SU-DHL-6 (cell line): ENCODE results near the gene UBAC2.

Source experiments
- H2AFZ ChIP-seq: fragments of 200-600 bp; sonication (generic); 2 replicates; pipeline ENCODE4 v1.6.1; 2014; ENCODE audit warnings: low read depth, mild to moderate bottlenecking, moderate library complexity, mixed read lengths, antibody characterized with exemption, low read length; ENCODE audit not compliant: severe bottlenecking
- H3F3A ChIP-seq: fragments of 200-600 bp; shearing (Covaris generic); 2 replicates; pipeline ENCODE4 v1.6.0; 2016; ENCODE audit warnings: antibody characterized with exemption, mild to moderate bottlenecking; ENCODE audit not compliant: insufficient read depth
- H3K27ac ChIP-seq: fragments of 200-600 bp; sonication (generic); 2 replicates; pipeline ENCODE4 v1.5.1; 2016; ENCODE audit warnings: low read depth, mild to moderate bottlenecking, low read length, moderate library complexity, mixed read lengths
- H3K27me3 ChIP-seq: fragments of 200-600 bp; sonication (generic), shearing (Covaris generic); 2 replicates; pipeline ENCODE4 v1.6.0; 2014; ENCODE audit warnings: mild to moderate bottlenecking, low read length
- H3K36me3 ChIP-seq: fragments of 200-600 bp; sonication (generic); 2 replicates; pipeline ENCODE4 v1.6.1; 2014; ENCODE audit warnings: mild to moderate bottlenecking, low read length, mixed read lengths
- H3K4me2 ChIP-seq: fragments of 300-600, 200-600 bp; shearing (Covaris generic), sonication (generic); 2 replicates; pipeline ENCODE4 v1.6.0; 2014; ENCODE audit warnings: low read length, low read depth, mild to moderate bottlenecking; ENCODE audit not compliant: poor library complexity, severe bottlenecking
- H3K4me3 ChIP-seq: fragments of 200-600 bp; sonication (generic); 2 replicates; pipeline ENCODE4 v1.5.1; 2014; ENCODE audit warnings: antibody characterized with exemption, low read length, mild to moderate bottlenecking, mixed read lengths; ENCODE audit not compliant: insufficient read depth, poor library complexity, severe bottlenecking
- H3K79me2 ChIP-seq: fragments of 200-600 bp; sonication (generic); 2 replicates; pipeline ENCODE4 v1.6.1; 2014; ENCODE audit warnings: mild to moderate bottlenecking, low read length, moderate library complexity; ENCODE audit not compliant: insufficient read depth
- H3K9ac ChIP-seq: fragments of 200-600 bp; sonication (generic); 2 replicates; pipeline ENCODE4 v1.7.0; 2014; ENCODE audit warnings: mild to moderate bottlenecking, low read length
- H3K9me2 ChIP-seq: fragments of 200-600 bp; sonication (generic); replicated peaks from 2 replicates; pipeline ENCODE4 v1.6.1; 2014; ENCODE audit warnings: low read length; ENCODE audit not compliant: insufficient read depth
- H3K9me3 ChIP-seq: fragments of 200-600 bp; sonication (generic); 2 replicates; pipeline ENCODE4 v1.6.1; 2014; ENCODE audit warnings: low read length, mixed read lengths; ENCODE audit not compliant: insufficient read depth
- H4K20me1 ChIP-seq: fragments of 200-600 bp; sonication (generic); 2 replicates; pipeline ENCODE4 v1.6.1; 2014; ENCODE audit warnings: low read depth, mild to moderate bottlenecking, antibody characterized with exemption, low read length, moderate library complexity, mixed read lengths
- CTCF ChIP-seq: fragments of 200-600 bp; sonication (generic); IDR thresholded peaks from one replicate; pipeline ENCODE4 v1.5.1; 2017; ENCODE audit warnings: antibody characterized with exemption, mild to moderate bottlenecking, low read length, moderate library complexity; ENCODE audit not compliant: insufficient read depth, poor library complexity, severe bottlenecking
- EZH2phosphoT487 ChIP-seq: fragments of 200-600 bp; sonication (generic), shearing (Covaris generic); conservative IDR thresholded peaks from 2 replicates; pipeline ENCODE4 v1.6.1; 2018; ENCODE audit warnings: mild to moderate bottlenecking, antibody characterized with exemption, low read length, moderate library complexity, mixed read lengths

The UBAC2 gene

GRCh38 chr13:99192480-99192879, 8.2 kb upstream of the UBAC2 start:
- Histone ChIP-seq H3K4me2 (no peak overlapping the region), H3K79me2 (no peaks in the 10 kb centered on the region), H3F3A (no peaks in the 10 kb centered on the region), H3K4me3 (no peak overlapping the region), H3K27ac (no peak overlapping the region), H3K27me3 (no peaks in the 10 kb centered on the region), H2AFZ (no peak overlapping the region), H3K9ac (no peak overlapping the region), H3K36me3 (no peaks in the 10 kb centered on the region), H3K9me2 (no peaks in the 10 kb centered on the region), H3K9me3 (no peaks in the 10 kb centered on the region), H4K20me1 (no peaks in the 10 kb centered on the region)
- TF ChIP-seq EZH2phosphoT487 = no peak
- TF ChIP-seq CTCF = no peak

GRCh38 chr13:99193152-99193551, 7.5 kb upstream of the UBAC2 start:
- H3K79me2 ChIP-seq = no peaks in the 10 kb centered on the region
- no peak overlapping the region for H3K9ac ChIP-seq
- no peak overlapping the region for H3K4me2 ChIP-seq
- TF ChIP-seq EZH2phosphoT487 (no peak), CTCF (no peak)
- H2AFZ ChIP-seq = no peak overlapping the region
- no peaks in the 10 kb centered on the region for H3K9me3 ChIP-seq
- no peaks in the 10 kb centered on the region for H4K20me1 ChIP-seq
- no peaks in the 10 kb centered on the region for H3K9me2 ChIP-seq
- H3K36me3 ChIP-seq = no peaks in the 10 kb centered on the region
- H3K4me3 ChIP-seq = no peak overlapping the region
- H3F3A ChIP-seq = no peaks in the 10 kb centered on the region
- H3K27me3 ChIP-seq = no peaks in the 10 kb centered on the region
- no peak overlapping the region for H3K27ac ChIP-seq

GRCh38 chr13:99196466-99197116, 4.1 kb upstream of the UBAC2 start:
- Histone ChIP-seq H3K27me3 (no peaks in the 10 kb centered on the region), H2AFZ (no peak overlapping the region), H4K20me1 (no peaks in the 10 kb centered on the region), H3K9me2 (no peaks in the 10 kb centered on the region), H3K36me3 (no peaks in the 10 kb centered on the region), H3K9me3 (no peaks in the 10 kb centered on the region), H3K79me2 (peaks cover 7% of the 10 kb centered on the region; the same call in 1 of the 2 replicates), H3K9ac (no peak overlapping the region), H3F3A (peaks cover 6% of the 10 kb centered on the region; the same call in 1 of the 2 replicates), H3K4me2 (no peak overlapping the region), H3K4me3 (no peak overlapping the region), H3K27ac (no peak overlapping the region)
- TF ChIP-seq CTCF (no peak), EZH2phosphoT487 (no peak)
